Nephron progenitor cell (in vitro differentiated cells): Measurements from ENCODE around the gene LRRC3C.
A peak's percentile ranks its signal among the peaks of the same experiment; 100 is the strongest.

Source experiments
- DNase-seq: peaks from one replicate; pipeline ENCODE4 v3.0.0; 2021
- H3K27ac Mint-ChIP-seq: 2 replicates; pipeline ENCODE4 v1.8.0; 2021; ENCODE audit warnings: mild to moderate bottlenecking, moderate library complexity, mixed read lengths
- H3K27me3 Mint-ChIP-seq: 2 replicates; pipeline ENCODE4 v1.8.0; 2021; ENCODE audit warnings: mild to moderate bottlenecking, low read depth, mixed read lengths; ENCODE audit not compliant: poor library complexity
- H3K36me3 Mint-ChIP-seq: 2 replicates; pipeline ENCODE4 v1.8.0; 2021; ENCODE audit warnings: low read depth, mixed read lengths
- H3K4me1 Mint-ChIP-seq: 2 replicates; pipeline ENCODE4 v1.8.0; 2021; ENCODE audit warnings: mixed read lengths
- H3K4me3 Mint-ChIP-seq: 2 replicates; pipeline ENCODE4 v1.8.0; 2021; ENCODE audit warnings: mild to moderate bottlenecking, moderate library complexity, mixed read lengths
- H3K9me3 Mint-ChIP-seq: 2 replicates; pipeline ENCODE4 v1.8.0; 2021; ENCODE audit warnings: mild to moderate bottlenecking, moderate library complexity, mixed read lengths
- CTCF ChIP-seq: fragments of 200-600 bp; sonication (generic); IDR thresholded peaks from 2 replicates; pipeline ENCODE4 v1.5.0; 2021; ENCODE audit warnings: antibody characterized with exemption

The LRRC3C gene

GRCh38 chr17:39926135-39926587 is 1.4 kb upstream of the LRRC3C start:
- peak overlapping the region; percentile 89 for H3K27ac Mint-ChIP-seq
- H3K27me3 Mint-ChIP-seq: peaks cover 12% of the 10 kb centered on the region
- H3K4me1 Mint-ChIP-seq: peaks cover 52% of the 10 kb centered on the region
- peaks cover 10% of the 10 kb centered on the region for H3K36me3 Mint-ChIP-seq
- DNase-seq: no peak
- no peaks in the 10 kb centered on the region for H3K9me3 Mint-ChIP-seq
- peak overlapping the region; percentile 94 for H3K4me3 Mint-ChIP-seq
- no peak for TF ChIP-seq CTCF

- Mint-ChIP-seq H3K4me1 (peaks cover 49% of the 10 kb centered on the region), H3K27ac (peak overlapping the region; percentile 89), H3K27me3 (peaks cover 13% of the 10 kb centered on the region), H3K36me3 (peaks cover 10% of the 10 kb centered on the region), H3K9me3 (no peaks in the 10 kb centered on the region), H3K4me3 (peak overlapping the region; percentile 94)
- peak; percentile 41 for DNase-seq
- no peak for TF ChIP-seq CTCF
Observed at GRCh38 chr17:39926588-39927100, 888 bp upstream of the LRRC3C start.

- H3K27ac Mint-ChIP-seq: peak overlapping the region; percentile 89
- peaks cover 2% of the 10 kb centered on the region for H3K9me3 Mint-ChIP-seq
- TF ChIP-seq CTCF: no peak
- DNase-seq: peak; percentile 32
- H3K4me3 Mint-ChIP-seq: peak overlapping the region; percentile 94
- H3K27me3 Mint-ChIP-seq: peaks cover 17% of the 10 kb centered on the region
- no peaks in the 10 kb centered on the region for H3K36me3 Mint-ChIP-seq
- peaks cover 51% of the 10 kb centered on the region for H3K4me1 Mint-ChIP-seq
Observed at GRCh38 chr17:39927929-39928857, 661 bp downstream of the LRRC3C start.

GRCh38 chr17:39928858-39929645 is 1.5 kb downstream of the LRRC3C start:
- Mint-ChIP-seq H3K36me3 (no peaks in the 10 kb centered on the region), H3K9me3 (peaks cover 4% of the 10 kb centered on the region), H3K4me1 (peaks cover 53% of the 10 kb centered on the region), H3K4me3 (peak overlapping the region; percentile 38), H3K27me3 (peaks cover 17% of the 10 kb centered on the region), H3K27ac (no peak overlapping the region)
- no peak for DNase-seq
- no peak for TF ChIP-seq CTCF

- H3K27ac Mint-ChIP-seq: no peak overlapping the region
- peaks cover 52% of the 10 kb centered on the region for H3K4me1 Mint-ChIP-seq
- peaks cover 17% of the 10 kb centered on the region for H3K27me3 Mint-ChIP-seq
- TF ChIP-seq CTCF: no peak
- peaks cover 4% of the 10 kb centered on the region for H3K9me3 Mint-ChIP-seq
- DNase-seq: no peak
- no peak overlapping the region for H3K4me3 Mint-ChIP-seq
- H3K36me3 Mint-ChIP-seq: no peaks in the 10 kb centered on the region
Observed at GRCh38 chr17:39929646-39930407, 2.3 kb downstream of the LRRC3C start.
